HG02588 (cell line): ENCODE measurements around the gene AGAP2.
A peak's percentile ranks its signal among the peaks of the same experiment; 100 is the strongest.

Experiments used
- ATAC-seq: cut with Tn5 transposase; IDR thresholded peaks from one replicate; pipeline ENCODE4 v1.9.1; 2021; ENCODE audit warnings: mild to moderate bottlenecking, moderate library complexity; ENCODE audit not compliant: unreplicated experiment

The AGAP2 gene

DNA sequence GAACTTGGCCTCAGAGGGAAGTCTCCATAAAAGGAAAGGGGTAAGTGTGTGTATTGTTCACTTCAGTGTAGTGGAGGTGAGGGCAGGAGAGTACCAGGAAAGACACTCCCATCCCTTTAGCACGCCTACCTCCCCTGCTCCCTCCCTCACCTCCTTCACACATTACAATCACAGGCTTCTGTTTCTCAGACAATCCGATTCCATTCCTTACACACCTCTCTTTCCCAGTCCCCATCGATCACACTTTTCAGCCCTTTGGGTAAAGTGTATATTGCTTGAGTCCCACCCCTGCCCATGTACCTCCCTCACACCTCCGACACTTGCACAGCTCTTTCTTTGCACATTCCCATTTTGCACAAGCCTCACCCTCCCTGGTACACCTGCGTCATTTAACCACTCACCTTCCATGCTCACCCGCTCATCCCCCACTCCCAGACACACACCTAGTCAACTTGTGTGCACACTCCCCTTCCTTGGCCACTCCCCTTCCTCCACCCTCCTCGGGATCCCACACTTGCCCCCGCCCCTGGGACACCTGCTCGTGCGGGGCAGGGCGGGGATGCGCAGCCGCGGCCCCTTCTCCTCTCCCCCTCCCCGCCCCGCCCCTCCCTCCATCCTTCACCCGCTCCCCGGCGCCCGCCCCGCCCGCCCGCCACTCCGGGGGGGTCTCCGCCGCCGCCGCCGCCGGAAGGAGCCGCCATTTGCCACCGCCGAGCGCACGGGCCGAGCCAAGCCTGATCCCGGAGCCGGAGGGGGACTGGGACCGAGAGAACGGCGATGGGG, 16.1 kb upstream of the AGAP2 start, which contains the start of gene MARCHF9:
Gene MARCHF9, plus strand, starts transcription at position 693 of the 783 bp plus-strand sequence. CDS start 426 bp downstream, outside the sequence.
- ATAC-seq, result no peak

DNA sequence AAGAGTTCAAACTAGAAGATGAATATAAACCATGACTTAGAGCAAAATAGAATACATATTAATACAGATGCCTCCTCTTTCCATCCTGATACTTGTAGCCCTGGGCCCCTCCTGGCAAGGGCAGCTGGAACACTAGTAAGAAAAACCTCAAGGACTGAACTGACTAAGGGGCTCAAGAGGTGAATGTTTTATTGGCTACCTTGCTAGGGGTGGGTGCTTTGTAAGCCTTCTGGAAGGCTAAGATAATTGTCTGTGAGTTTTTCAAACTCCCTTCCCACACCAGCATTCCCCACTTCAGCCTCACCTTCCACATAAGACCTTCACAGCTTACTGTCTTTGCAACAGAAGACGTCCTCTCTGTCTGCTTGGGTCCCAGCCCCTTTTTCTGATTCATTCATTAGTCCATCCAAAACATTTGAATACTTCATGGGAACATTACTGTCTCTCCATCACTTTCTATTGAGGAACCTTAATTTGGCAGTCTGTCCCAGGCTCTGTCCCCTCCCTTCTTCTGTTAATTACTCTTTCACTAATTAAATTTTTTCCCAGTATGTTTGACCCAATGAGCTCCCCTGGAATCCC, 15.3 kb upstream of the AGAP2 start:
- ATAC-seq, result no peak

DNA sequence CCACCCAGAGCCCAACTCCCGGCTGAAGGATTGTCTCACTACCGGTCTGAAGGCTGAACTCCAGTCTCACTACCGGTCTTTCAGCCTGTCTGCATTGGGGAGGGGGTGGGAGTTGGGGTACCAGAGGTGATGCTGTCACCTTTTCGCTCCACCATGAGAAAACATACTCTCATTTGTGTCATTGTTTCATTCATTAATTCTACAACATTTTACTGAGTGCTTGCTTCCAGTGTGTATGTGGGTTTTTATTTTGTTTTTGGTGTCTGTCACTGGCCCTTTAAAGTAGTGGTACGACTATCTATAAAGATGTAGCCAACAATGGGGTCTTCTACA, 14.1 kb upstream of the AGAP2 start:
- ATAC-seq, result no peak

DNA sequence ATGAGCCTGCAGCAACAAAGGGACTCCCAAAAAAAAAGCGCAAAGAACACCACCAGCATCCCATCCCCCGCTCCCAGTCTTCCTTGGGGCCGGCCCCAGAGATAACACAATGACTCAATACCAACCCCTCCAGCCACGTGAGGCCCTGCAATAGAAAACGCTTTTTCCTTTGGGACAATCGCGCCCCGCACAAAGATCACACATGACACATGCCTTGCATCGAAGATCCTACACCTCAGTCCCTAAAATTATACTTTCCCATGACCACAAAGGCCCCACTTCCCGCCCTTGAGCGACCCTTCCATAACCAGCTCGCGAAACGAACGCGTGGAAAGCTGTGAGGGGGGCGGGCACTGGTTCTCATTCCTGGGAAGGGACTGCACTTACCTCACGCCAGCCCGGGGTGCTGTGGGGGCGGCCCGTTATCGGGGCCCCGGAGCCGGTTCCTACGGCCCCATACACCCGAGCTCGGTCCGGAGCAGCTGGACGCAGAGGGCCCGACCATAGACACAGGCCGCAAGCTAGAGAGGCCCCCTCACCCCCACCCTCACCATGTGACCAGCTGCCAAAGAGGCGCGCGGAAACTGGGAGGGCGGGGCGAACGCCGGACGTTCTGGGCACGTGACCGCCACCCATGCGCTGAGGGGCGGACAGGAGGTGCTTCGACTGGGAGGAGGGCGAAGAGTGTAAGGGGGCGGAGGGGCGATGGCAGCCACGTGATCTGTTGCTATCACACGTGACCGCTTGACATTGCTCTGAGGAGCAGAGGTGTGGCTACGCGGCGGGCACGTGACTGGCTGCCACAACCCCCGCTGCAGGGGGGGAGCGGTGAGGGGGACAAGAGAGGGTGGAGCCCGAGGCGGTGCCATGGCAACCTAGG, 13.5 kb upstream of the AGAP2 start, which contains the start of gene CDK4:
Gene CDK4, minus strand, starts transcription at position 523 of the 880 bp plus-strand sequence. CDS start 593 bp downstream, outside the sequence.
- ATAC-seq, result peak; percentile 68

GRCh38 chr12:57751432-57751787, 12.9 kb upstream of the AGAP2 start:
- no peak for ATAC-seq

DNA sequence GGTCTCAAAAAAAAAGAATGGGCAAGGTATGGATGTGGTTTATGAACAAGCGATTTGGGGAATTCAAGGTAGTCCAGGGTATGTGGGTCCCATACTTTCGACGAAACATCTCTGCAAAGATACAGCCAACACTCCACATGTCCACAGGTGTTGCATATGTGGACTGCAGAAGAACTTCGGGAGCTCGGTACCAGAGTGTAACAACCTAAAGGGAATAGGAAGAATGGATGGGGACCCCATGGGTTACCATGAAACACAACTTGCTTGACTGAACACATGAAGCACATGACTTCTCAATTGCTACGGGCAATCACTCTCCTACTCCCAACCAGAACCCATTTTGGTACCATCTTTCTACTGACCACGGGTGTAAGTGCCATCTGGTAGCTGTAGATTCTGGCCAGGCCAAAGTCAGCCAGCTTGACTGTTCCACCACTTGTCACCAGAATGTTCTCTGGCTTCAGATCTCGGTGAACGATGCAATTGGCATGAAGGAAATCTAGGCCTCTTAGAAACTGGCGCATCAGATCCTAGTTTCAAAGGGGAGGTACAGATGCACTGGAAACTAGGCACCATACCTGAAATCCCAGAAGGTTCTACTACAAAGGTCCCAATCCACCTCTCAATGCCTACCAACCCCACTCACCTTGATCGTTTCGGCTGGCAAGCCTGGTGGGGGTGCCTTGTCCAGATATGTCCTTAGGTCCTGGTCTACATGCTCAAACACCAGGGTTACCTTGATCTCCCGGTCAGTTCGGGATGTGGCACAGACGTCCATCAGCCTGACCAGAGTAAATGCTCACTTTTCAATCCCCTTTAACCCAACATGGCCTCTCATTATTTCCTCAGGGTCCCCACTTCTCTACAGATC, 12.3 kb upstream of the AGAP2 start:
- no peak for ATAC-seq

DNA sequence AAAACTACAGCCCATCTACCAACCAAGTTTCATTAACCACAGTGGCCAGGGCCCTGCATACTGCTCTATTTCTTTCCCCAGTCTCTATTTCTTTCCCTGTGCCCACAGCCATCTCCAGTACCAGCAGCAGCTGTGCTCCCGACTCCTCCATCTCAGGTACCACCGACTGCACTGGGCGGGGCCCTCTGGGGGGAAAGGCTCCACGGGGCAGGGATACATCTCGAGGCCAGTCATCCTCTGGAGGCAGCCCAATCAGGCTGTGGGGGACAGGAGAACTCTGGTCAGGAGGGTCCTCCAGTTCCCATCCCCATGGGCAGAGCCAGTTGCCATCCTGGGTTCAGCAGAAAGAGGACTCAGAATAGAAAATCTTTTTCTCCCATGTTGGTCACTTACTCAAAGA, 10.5 kb upstream of the AGAP2 start:
- ATAC-seq, result no peak

GRCh38 chr12:57746025-57746424, 7.5 kb upstream of the AGAP2 start:
- ATAC-seq, result no peak

GRCh38 chr12:57745485-57745881, 6.9 kb upstream of the AGAP2 start:
- no peak for ATAC-seq

DNA sequence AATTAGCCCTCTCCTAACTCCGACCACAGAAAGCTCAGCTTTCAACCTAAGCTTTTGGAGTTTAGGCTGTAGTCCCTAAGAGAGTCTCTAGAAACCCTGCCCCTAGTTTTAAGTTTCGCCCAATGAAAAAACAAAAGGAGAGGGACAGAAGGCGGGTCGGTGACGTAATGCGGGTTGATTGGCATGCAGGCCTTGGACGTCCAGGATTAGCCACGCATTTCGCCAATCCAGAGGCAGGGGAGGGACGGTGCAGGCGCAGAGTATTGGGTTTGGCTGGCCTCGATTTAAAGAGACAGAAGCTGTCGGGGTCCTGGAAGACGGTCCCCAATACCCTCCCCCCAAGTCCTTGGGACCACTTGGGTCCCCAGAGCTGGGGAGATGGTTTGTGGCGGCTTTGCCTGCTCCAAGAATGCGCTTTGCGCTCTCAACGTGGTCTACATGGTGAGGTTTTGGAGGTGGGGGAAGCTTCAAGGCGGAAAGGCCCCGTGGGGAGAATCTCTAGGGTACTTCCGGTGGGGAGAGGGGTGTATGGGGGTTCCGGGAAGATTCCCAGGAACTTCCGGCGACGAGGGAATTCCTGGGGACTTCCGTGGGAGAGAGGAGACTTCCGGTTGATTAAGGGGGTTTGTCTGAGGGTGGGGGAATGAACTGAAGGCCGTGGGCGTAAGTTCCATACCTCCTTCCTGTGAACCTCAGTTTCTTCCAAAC, 6.4 kb upstream of the AGAP2 start, which contains the start of gene TSPAN31:
Gene TSPAN31, plus strand, starts transcription at position 263 of the 708 bp plus-strand sequence. Its CDS starts 116 bp downstream, at position 379.
- peak; percentile 78 for ATAC-seq

DNA sequence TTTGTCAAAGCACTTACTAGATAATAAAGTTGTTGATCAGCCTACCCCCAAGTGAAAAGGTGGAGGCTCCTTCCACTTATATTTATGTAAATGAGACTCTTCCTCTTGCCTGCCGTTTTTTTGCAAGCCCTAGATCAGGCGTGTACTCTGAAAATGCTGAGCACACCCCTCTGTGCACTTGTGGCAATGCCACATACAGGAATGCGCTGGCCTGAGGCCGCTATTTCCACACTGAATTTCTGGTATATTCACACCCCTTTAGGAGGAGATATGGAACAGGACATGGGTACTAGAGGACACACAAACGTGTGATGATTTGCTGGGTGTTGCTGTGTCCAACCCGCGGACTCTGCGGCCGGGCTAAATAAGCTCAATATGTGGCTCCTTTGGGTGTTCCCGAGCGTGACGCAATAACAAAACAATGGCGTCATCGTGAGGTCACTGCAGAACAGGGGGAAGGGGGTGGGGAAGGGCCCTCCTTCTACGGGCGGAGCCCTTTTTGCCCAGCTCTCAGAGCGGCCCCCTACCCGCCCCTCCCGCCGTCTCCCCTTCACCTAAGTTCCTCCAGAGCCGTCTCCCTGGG, 5.7 kb upstream of the AGAP2 start:
- peak; percentile 32 for ATAC-seq

DNA sequence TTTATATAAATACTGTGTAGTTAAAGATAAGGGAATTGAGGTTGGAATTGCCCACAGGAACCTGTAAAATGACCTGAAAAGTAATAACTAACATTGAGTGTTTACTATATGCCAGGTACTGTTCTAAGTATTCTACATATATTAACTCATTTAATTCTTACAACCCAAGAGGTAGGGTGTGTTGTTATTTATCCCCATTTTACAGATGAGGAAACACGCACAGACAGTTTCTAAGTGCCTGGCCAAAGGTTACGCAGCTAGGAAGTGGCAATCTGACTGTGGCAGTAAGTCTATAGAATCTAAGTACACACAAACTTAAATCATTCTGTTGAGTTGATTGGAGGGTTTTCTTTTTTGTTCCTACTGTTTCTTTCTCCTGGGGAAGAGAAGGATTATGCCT, 5.2 kb upstream of the AGAP2 start:
- ATAC-seq, result no peak

GRCh38 chr12:57741844-57742738, 3.5 kb upstream of the AGAP2 start:
- peak; percentile 55 for ATAC-seq

DNA sequence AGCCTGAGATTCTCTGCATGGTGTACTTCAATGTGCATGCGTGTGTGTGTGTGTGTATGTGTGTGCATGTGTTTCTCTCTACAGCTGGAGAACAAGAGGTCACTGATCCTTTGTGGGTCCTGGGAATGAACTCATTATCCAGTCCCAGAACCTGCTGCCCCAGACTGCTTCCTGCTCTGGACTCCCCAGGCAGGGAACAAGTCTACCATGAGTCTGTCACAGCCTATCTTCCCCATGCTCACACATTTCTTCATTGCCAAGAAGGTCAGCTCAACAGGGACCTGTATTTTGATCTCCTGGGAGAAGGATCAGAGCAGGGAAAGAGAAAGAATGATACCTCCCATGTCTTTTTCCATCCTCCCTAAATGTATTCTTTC, 2.9 kb upstream of the AGAP2 start:
- ATAC-seq, result no peak

- ATAC-seq, result peak; percentile 34
These were observed 2.3 kb upstream of the AGAP2 start for GRCh38 chr12:57740656-57741412.

- ATAC-seq, result no peak
These were observed 1.5 kb upstream of the AGAP2 start for GRCh38 chr12:57739914-57740538.

GRCh38 chr12:57739387-57739786, 845 bp upstream of the AGAP2 start:
- no peak for ATAC-seq
